ENCODE results near the gene SOX6.

The SOX6 gene

GRCh38 chr11:16013649-16014275 is 342.6 kb downstream of the SOX6 start:
- Mint-ChIP-seq H3K36me3 (no peaks in the 10 kb centered on the region), H3K4me3 (no peak overlapping the region), H3K9me3 (ENCODE audit: low read depth) (peaks cover 4% of the 10 kb centered on the region), H3K4me1 (ENCODE audit: low read depth) (no peaks in the 10 kb centered on the region), H3K27ac (no peak overlapping the region), H3K27me3 (no peaks in the 10 kb centered on the region)

- peaks cover 4% of the 10 kb centered on the region for H3K9me3 Mint-ChIP-seq (ENCODE audit: low read depth)
- H3K4me1 Mint-ChIP-seq (ENCODE audit: low read depth), result no peaks in the 10 kb centered on the region
- no peak overlapping the region for H3K27ac Mint-ChIP-seq
- no peaks in the 10 kb centered on the region for H3K27me3 Mint-ChIP-seq
- H3K4me3 Mint-ChIP-seq, result no peak overlapping the region
- H3K36me3 Mint-ChIP-seq, result no peaks in the 10 kb centered on the region
These were observed 343.1 kb downstream of the SOX6 start for GRCh38 chr11:16013242-16013641.

GRCh38 chr11:16012125-16012751 is 344.1 kb downstream of the SOX6 start:
- Mint-ChIP-seq H3K27ac (no peak overlapping the region), H3K27me3 (peaks cover under 1% of the 10 kb centered on the region), H3K4me3 (no peak overlapping the region), H3K4me1 (ENCODE audit: low read depth) (no peaks in the 10 kb centered on the region), H3K36me3 (no peaks in the 10 kb centered on the region), H3K9me3 (ENCODE audit: low read depth) (peaks cover 4% of the 10 kb centered on the region)

GRCh38 chr11:16011396-16011795 is 344.9 kb downstream of the SOX6 start:
- H3K4me1 Mint-ChIP-seq (ENCODE audit: low read depth), result no peaks in the 10 kb centered on the region
- no peak overlapping the region for H3K27ac Mint-ChIP-seq

GRCh38 chr11:16009021-16009420 is 347.3 kb downstream of the SOX6 start:
- H3K27me3 Mint-ChIP-seq, result peaks cover 1% of the 10 kb centered on the region
- H3K9me3 Mint-ChIP-seq (ENCODE audit: low read depth), result peaks cover 4% of the 10 kb centered on the region
- no peak overlapping the region for H3K4me3 Mint-ChIP-seq
- H3K36me3 Mint-ChIP-seq, result no peaks in the 10 kb centered on the region
- H3K4me1 Mint-ChIP-seq (ENCODE audit: low read depth), result no peaks in the 10 kb centered on the region
- H3K27ac Mint-ChIP-seq, result no peak overlapping the region

More at GRCh38 chr11:16011396-16011795, 344.9 kb downstream of the SOX6 start:
- Mint-ChIP-seq H3K4me3 (no peak overlapping the region), H3K9me3 (ENCODE audit: low read depth) (peaks cover 4% of the 10 kb centered on the region), H3K27me3 (peaks cover 1% of the 10 kb centered on the region), H3K36me3 (no peaks in the 10 kb centered on the region)

GRCh38 chr11:16007514-16007913 is 348.8 kb downstream of the SOX6 start:
- H3K4me1 Mint-ChIP-seq (ENCODE audit: low read depth), result no peaks in the 10 kb centered on the region
- peaks cover 1% of the 10 kb centered on the region for H3K27me3 Mint-ChIP-seq
- no peak overlapping the region for H3K4me3 Mint-ChIP-seq
- no peak overlapping the region for H3K27ac Mint-ChIP-seq
- peaks cover 4% of the 10 kb centered on the region for H3K9me3 Mint-ChIP-seq (ENCODE audit: low read depth)
- no peaks in the 10 kb centered on the region for H3K36me3 Mint-ChIP-seq

GRCh38 chr11:16002942-16003341 is 353.4 kb downstream of the SOX6 start:
- H3K4me1 Mint-ChIP-seq (ENCODE audit: low read depth), result peaks cover 1% of the 10 kb centered on the region
- no peaks in the 10 kb centered on the region for H3K36me3 Mint-ChIP-seq
- peaks cover 1% of the 10 kb centered on the region for H3K27me3 Mint-ChIP-seq
- no peak overlapping the region for H3K27ac Mint-ChIP-seq
- H3K4me3 Mint-ChIP-seq, result no peak overlapping the region
- H3K9me3 Mint-ChIP-seq (ENCODE audit: low read depth), result no peaks in the 10 kb centered on the region

GRCh38 chr11:16001899-16002426 is 354.4 kb downstream of the SOX6 start:
- Mint-ChIP-seq H3K4me3 (no peak overlapping the region), H3K27ac (no peak overlapping the region), H3K36me3 (no peaks in the 10 kb centered on the region), H3K27me3 (no peaks in the 10 kb centered on the region), H3K9me3 (ENCODE audit: low read depth) (no peaks in the 10 kb centered on the region), H3K4me1 (ENCODE audit: low read depth) (peaks cover 1% of the 10 kb centered on the region)

- no peaks in the 10 kb centered on the region for H3K36me3 Mint-ChIP-seq
- H3K27ac Mint-ChIP-seq, result no peak overlapping the region
- H3K4me3 Mint-ChIP-seq, result no peak overlapping the region
- no peaks in the 10 kb centered on the region for H3K27me3 Mint-ChIP-seq
- H3K9me3 Mint-ChIP-seq (ENCODE audit: low read depth), result no peaks in the 10 kb centered on the region
- H3K4me1 Mint-ChIP-seq (ENCODE audit: low read depth), result peaks cover 1% of the 10 kb centered on the region
These were observed 355.2 kb downstream of the SOX6 start for GRCh38 chr11:16001044-16001568.

GRCh38 chr11:16000065-16000464 is 356.3 kb downstream of the SOX6 start:
- no peaks in the 10 kb centered on the region for H3K27me3 Mint-ChIP-seq
- no peak overlapping the region for H3K27ac Mint-ChIP-seq
- no peak overlapping the region for H3K4me3 Mint-ChIP-seq
- H3K36me3 Mint-ChIP-seq, result no peaks in the 10 kb centered on the region
- H3K4me1 Mint-ChIP-seq (ENCODE audit: low read depth), result peaks cover 1% of the 10 kb centered on the region
- H3K9me3 Mint-ChIP-seq (ENCODE audit: low read depth), result no peaks in the 10 kb centered on the region

GRCh38 chr11:15993345-15993744 is 363.0 kb downstream of the SOX6 start:
- Mint-ChIP-seq H3K27me3 (peaks cover 3% of the 10 kb centered on the region), H3K36me3 (no peaks in the 10 kb centered on the region), H3K4me3 (no peak overlapping the region), H3K27ac (no peak overlapping the region), H3K9me3 (ENCODE audit: low read depth) (no peaks in the 10 kb centered on the region), H3K4me1 (ENCODE audit: low read depth) (no peaks in the 10 kb centered on the region)

GRCh38 chr11:15991215-15991614 is 365.1 kb downstream of the SOX6 start:
- no peaks in the 10 kb centered on the region for H3K36me3 Mint-ChIP-seq
- H3K27ac Mint-ChIP-seq, result no peak overlapping the region
- no peaks in the 10 kb centered on the region for H3K4me1 Mint-ChIP-seq (ENCODE audit: low read depth)
- no peak overlapping the region for H3K4me3 Mint-ChIP-seq
- peaks cover 3% of the 10 kb centered on the region for H3K27me3 Mint-ChIP-seq
- H3K9me3 Mint-ChIP-seq (ENCODE audit: low read depth), result no peaks in the 10 kb centered on the region

GRCh38 chr11:15989685-15990084 is 366.7 kb downstream of the SOX6 start:
- Mint-ChIP-seq H3K36me3 (no peaks in the 10 kb centered on the region), H3K27me3 (peaks cover 3% of the 10 kb centered on the region), H3K4me3 (no peak overlapping the region), H3K9me3 (ENCODE audit: low read depth) (no peaks in the 10 kb centered on the region), H3K27ac (no peak overlapping the region), H3K4me1 (ENCODE audit: low read depth) (no peaks in the 10 kb centered on the region)

GRCh38 chr11:15988693-15989231 is 367.6 kb downstream of the SOX6 start:
- Mint-ChIP-seq H3K4me3 (no peak overlapping the region), H3K36me3 (no peaks in the 10 kb centered on the region), H3K27me3 (peaks cover 3% of the 10 kb centered on the region), H3K4me1 (ENCODE audit: low read depth) (no peaks in the 10 kb centered on the region), H3K9me3 (ENCODE audit: low read depth) (no peaks in the 10 kb centered on the region), H3K27ac (no peak overlapping the region)

GRCh38 chr11:15988016-15988550 is 368.3 kb downstream of the SOX6 start:
- peaks cover 3% of the 10 kb centered on the region for H3K27me3 Mint-ChIP-seq
- no peak overlapping the region for H3K27ac Mint-ChIP-seq
- no peaks in the 10 kb centered on the region for H3K36me3 Mint-ChIP-seq
- H3K9me3 Mint-ChIP-seq (ENCODE audit: low read depth), result no peaks in the 10 kb centered on the region
- H3K4me1 Mint-ChIP-seq (ENCODE audit: low read depth), result no peaks in the 10 kb centered on the region
- H3K4me3 Mint-ChIP-seq, result no peak overlapping the region
